ENCODE measurements around the gene RPL29.
A peak's percentile ranks its signal among the peaks of the same experiment; 100 is the strongest.

Gene RPL29

GRCh38 chr3:52004906-52005395 lies 9.3 kb upstream of the RPL29 start:
- Histone ChIP-seq H3K4me3 (ENCODE audit: insufficient read length, low read depth) (no peak overlapping the region), H3K36me3 (ENCODE audit: insufficient read depth, insufficient read length, low read length) (no peaks in the 10 kb centered on the region), H3K9me3 (ENCODE audit: insufficient read depth, low read length) (no peaks in the 10 kb centered on the region), H3K4me1 (ENCODE audit: insufficient read depth, insufficient read length) (peaks cover 31% of the 10 kb centered on the region), H3K9ac (ENCODE audit: insufficient read length, low read depth) (peak overlapping the region; percentile 57), H3K27me3 (ENCODE audit: insufficient read depth, insufficient read length) (peaks cover 18% of the 10 kb centered on the region)
- TF ChIP-seq SUZ12 (IDR thresholded peaks at IDR 0.05; ENCODE audit: extremely low read depth, insufficient read depth, insufficient read length) (no peak), ZNF274 (IDR thresholded peaks at IDR 0.05; ENCODE audit: low read depth, low read length) (no peak), YY1 (IDR thresholded peaks at IDR 0.05; ENCODE audit: insufficient read depth, insufficient read length) (no peak)
- no peak for DNase-seq (ENCODE audit: low read depth, low spot score)

GRCh38 chr3:52004163-52004787 lies 8.6 kb upstream of the RPL29 start:
- peaks cover 31% of the 10 kb centered on the region for H3K4me1 ChIP-seq (ENCODE audit: insufficient read depth, insufficient read length)
- H3K9me3 ChIP-seq (ENCODE audit: insufficient read depth, low read length), result no peaks in the 10 kb centered on the region
- peaks cover 18% of the 10 kb centered on the region for H3K27me3 ChIP-seq (ENCODE audit: insufficient read depth, insufficient read length)
- DNase-seq (ENCODE audit: low read depth, low spot score), result no peak
- no peak overlapping the region for H3K4me3 ChIP-seq (ENCODE audit: insufficient read length, low read depth)
- TF ChIP-seq YY1 (IDR thresholded peaks at IDR 0.05; ENCODE audit: insufficient read depth, insufficient read length), result no peak
- TF ChIP-seq SUZ12 (IDR thresholded peaks at IDR 0.05; ENCODE audit: extremely low read depth, insufficient read depth, insufficient read length), result no peak
- no peak for TF ChIP-seq ZNF274 (IDR thresholded peaks at IDR 0.05; ENCODE audit: low read depth, low read length)
- H3K36me3 ChIP-seq (ENCODE audit: insufficient read depth, insufficient read length, low read length), result no peaks in the 10 kb centered on the region
- peak overlapping the region; percentile 57 for H3K9ac ChIP-seq (ENCODE audit: insufficient read length, low read depth)

- Histone ChIP-seq H3K4me3 (ENCODE audit: insufficient read length, low read depth) (no peak overlapping the region), H3K9ac (ENCODE audit: insufficient read length, low read depth) (peak overlapping the region; percentile 29), H3K9me3 (ENCODE audit: insufficient read depth, low read length) (no peaks in the 10 kb centered on the region), H3K27me3 (ENCODE audit: insufficient read depth, insufficient read length) (peaks cover 18% of the 10 kb centered on the region), H3K4me1 (ENCODE audit: insufficient read depth, insufficient read length) (peaks cover 31% of the 10 kb centered on the region), H3K36me3 (ENCODE audit: insufficient read depth, insufficient read length, low read length) (no peaks in the 10 kb centered on the region)
- TF ChIP-seq YY1 (IDR thresholded peaks at IDR 0.05; ENCODE audit: insufficient read depth, insufficient read length) (no peak), SUZ12 (IDR thresholded peaks at IDR 0.05; ENCODE audit: extremely low read depth, insufficient read depth, insufficient read length) (no peak), ZNF274 (IDR thresholded peaks at IDR 0.05; ENCODE audit: low read depth, low read length) (no peak)
- DNase-seq (ENCODE audit: low read depth, low spot score), result no peak
Observed at GRCh38 chr3:52002748-52003147, 7.1 kb upstream of the RPL29 start.

- peak; percentile 89 for DNase-seq (ENCODE audit: low read depth, low spot score)
- H3K9ac ChIP-seq (ENCODE audit: insufficient read length, low read depth), result peak overlapping the region; percentile 6
Observed at GRCh38 chr3:52001443-52001974, 5.8 kb upstream of the RPL29 start.

GRCh38 chr3:51999846-52000245 lies 4.2 kb upstream of the RPL29 start:
- Histone ChIP-seq H3K4me1 (ENCODE audit: insufficient read depth, insufficient read length) (peaks cover 16% of the 10 kb centered on the region), H3K9me3 (ENCODE audit: insufficient read depth, low read length) (no peaks in the 10 kb centered on the region), H3K4me3 (ENCODE audit: insufficient read length, low read depth) (no peak overlapping the region), H3K36me3 (ENCODE audit: insufficient read depth, insufficient read length, low read length) (peaks cover 7% of the 10 kb centered on the region), H3K9ac (ENCODE audit: insufficient read length, low read depth) (no peak overlapping the region), H3K27me3 (ENCODE audit: insufficient read depth, insufficient read length) (peaks cover 18% of the 10 kb centered on the region)
- DNase-seq (ENCODE audit: low read depth, low spot score), result no peak
- no peak for TF ChIP-seq YY1 (IDR thresholded peaks at IDR 0.05; ENCODE audit: insufficient read depth, insufficient read length)
- no peak for TF ChIP-seq ZNF274 (IDR thresholded peaks at IDR 0.05; ENCODE audit: low read depth, low read length)
- TF ChIP-seq SUZ12 (IDR thresholded peaks at IDR 0.05; ENCODE audit: extremely low read depth, insufficient read depth, insufficient read length), result no peak

More at GRCh38 chr3:52001443-52001974, 5.8 kb upstream of the RPL29 start:
- no peak for TF ChIP-seq ZNF274 (IDR thresholded peaks at IDR 0.05; ENCODE audit: low read depth, low read length)
- no peak for TF ChIP-seq SUZ12 (IDR thresholded peaks at IDR 0.05; ENCODE audit: extremely low read depth, insufficient read depth, insufficient read length)
- no peak for TF ChIP-seq YY1 (IDR thresholded peaks at IDR 0.05; ENCODE audit: insufficient read depth, insufficient read length)
- Histone ChIP-seq H3K27me3 (ENCODE audit: insufficient read depth, insufficient read length) (peaks cover 18% of the 10 kb centered on the region), H3K36me3 (ENCODE audit: insufficient read depth, insufficient read length, low read length) (no peaks in the 10 kb centered on the region), H3K9me3 (ENCODE audit: insufficient read depth, low read length) (no peaks in the 10 kb centered on the region), H3K4me3 (ENCODE audit: insufficient read length, low read depth) (no peak overlapping the region), H3K4me1 (ENCODE audit: insufficient read depth, insufficient read length) (peaks cover 31% of the 10 kb centered on the region)

- H3K4me3 ChIP-seq (ENCODE audit: insufficient read length, low read depth), result no peak overlapping the region
- no peaks in the 10 kb centered on the region for H3K9me3 ChIP-seq (ENCODE audit: insufficient read depth, low read length)
- no peak for TF ChIP-seq ZNF274 (IDR thresholded peaks at IDR 0.05; ENCODE audit: low read depth, low read length)
- TF ChIP-seq SUZ12 (IDR thresholded peaks at IDR 0.05; ENCODE audit: extremely low read depth, insufficient read depth, insufficient read length), result no peak
- no peak for TF ChIP-seq YY1 (IDR thresholded peaks at IDR 0.05; ENCODE audit: insufficient read depth, insufficient read length)
- H3K36me3 ChIP-seq (ENCODE audit: insufficient read depth, insufficient read length, low read length), result peaks cover 18% of the 10 kb centered on the region
- H3K4me1 ChIP-seq (ENCODE audit: insufficient read depth, insufficient read length), result peaks cover 15% of the 10 kb centered on the region
- H3K9ac ChIP-seq (ENCODE audit: insufficient read length, low read depth), result no peak overlapping the region
- H3K27me3 ChIP-seq (ENCODE audit: insufficient read depth, insufficient read length), result peaks cover 16% of the 10 kb centered on the region
- DNase-seq (ENCODE audit: low read depth, low spot score), result no peak
Observed at GRCh38 chr3:51998774-51999173, 3.1 kb upstream of the RPL29 start.

- H3K4me3 ChIP-seq (ENCODE audit: insufficient read length, low read depth), result no peak overlapping the region
- H3K9ac ChIP-seq (ENCODE audit: insufficient read length, low read depth), result no peak overlapping the region
- peaks cover 15% of the 10 kb centered on the region for H3K4me1 ChIP-seq (ENCODE audit: insufficient read depth, insufficient read length)
Observed at GRCh38 chr3:51997935-51998596, 2.4 kb upstream of the RPL29 start.

More at GRCh38 chr3:51997935-51998596, 2.4 kb upstream of the RPL29 start:
- peak; percentile 60 for DNase-seq (ENCODE audit: low read depth, low spot score)
- H3K27me3 ChIP-seq (ENCODE audit: insufficient read depth, insufficient read length), result peaks cover 10% of the 10 kb centered on the region
- H3K9me3 ChIP-seq (ENCODE audit: insufficient read depth, low read length), result no peaks in the 10 kb centered on the region
- peaks cover 24% of the 10 kb centered on the region for H3K36me3 ChIP-seq (ENCODE audit: insufficient read depth, insufficient read length, low read length)
- TF ChIP-seq YY1 (IDR thresholded peaks at IDR 0.05; ENCODE audit: insufficient read depth, insufficient read length) (no peak), SUZ12 (IDR thresholded peaks at IDR 0.05; ENCODE audit: extremely low read depth, insufficient read depth, insufficient read length) (no peak), ZNF274 (IDR thresholded peaks at IDR 0.05; ENCODE audit: low read depth, low read length) (no peak)

Data from NT2/D1 (cell line).